NCI-H510A treated with DMSO at 0.1 percent for 48 hours (cell line): ENCODE results near the gene APLP1.
"Not testable (repeated sequence)": the region's sequence is repeated elsewhere in the genome, so short reads cannot be mapped to it uniquely, and the experiment has no call there.

ENCODE experiments used
- DNase-seq: peaks from one replicate; lab custom pipeline; 2025; lab: John Stamatoyannopoulos, UW

APLP1 gene

GRCh38 chr19:35904311-35905068 lies 36.1 kb downstream of the APLP1 start:
- no peak for DNase-seq

GRCh38 chr19:35905178-35905727 lies 36.9 kb downstream of the APLP1 start:
- no peak for DNase-seq

DNA sequence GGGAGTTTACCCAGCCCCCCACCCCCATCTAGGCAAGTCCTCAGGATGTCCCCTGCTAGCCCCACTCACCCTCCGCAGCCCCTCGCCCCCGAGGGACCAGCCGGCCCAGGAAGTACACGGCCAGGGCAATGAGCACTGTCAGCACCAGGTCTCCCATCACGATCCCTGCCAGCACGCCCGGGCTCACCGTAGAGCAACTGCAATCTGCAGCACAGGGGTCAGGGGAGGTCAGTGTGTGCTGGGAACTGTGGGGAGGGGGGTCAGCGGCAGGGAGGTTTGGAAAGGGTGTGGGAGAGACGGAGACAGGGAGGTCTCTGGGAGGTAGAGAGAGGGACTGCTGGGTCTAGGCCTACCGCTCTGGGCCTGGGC lies 39.0 kb downstream of the APLP1 start:
- DNase-seq, result no peak

DNA sequence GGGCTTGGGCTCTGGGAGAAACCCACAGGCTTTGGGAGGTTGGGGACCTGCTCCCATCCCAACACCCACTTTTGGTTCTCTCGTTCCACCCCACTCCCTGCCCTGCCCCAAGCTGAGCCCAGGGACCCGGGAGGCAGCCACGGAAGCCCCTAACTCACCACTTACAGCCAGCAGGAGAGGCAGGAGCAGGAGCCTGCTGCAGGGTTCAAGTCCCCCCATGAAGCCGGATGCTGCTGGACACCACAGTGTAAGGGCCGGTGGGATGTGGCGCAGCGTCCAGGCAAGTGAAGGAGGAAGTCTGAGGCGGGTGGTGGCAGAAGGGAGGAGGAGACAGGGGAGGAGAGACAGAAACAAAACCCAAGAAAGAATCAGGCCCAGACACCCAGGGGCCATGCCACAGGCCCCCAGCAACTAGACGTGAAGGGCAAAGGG lies 39.7 kb downstream of the APLP1 start, which contains the start of gene TYROBP:
Gene TYROBP (minus strand): TSS at position 286 of the 432 bp plus-strand sequence. CDS start 67 bp downstream, at position 219.
- no peak for DNase-seq

DNA sequence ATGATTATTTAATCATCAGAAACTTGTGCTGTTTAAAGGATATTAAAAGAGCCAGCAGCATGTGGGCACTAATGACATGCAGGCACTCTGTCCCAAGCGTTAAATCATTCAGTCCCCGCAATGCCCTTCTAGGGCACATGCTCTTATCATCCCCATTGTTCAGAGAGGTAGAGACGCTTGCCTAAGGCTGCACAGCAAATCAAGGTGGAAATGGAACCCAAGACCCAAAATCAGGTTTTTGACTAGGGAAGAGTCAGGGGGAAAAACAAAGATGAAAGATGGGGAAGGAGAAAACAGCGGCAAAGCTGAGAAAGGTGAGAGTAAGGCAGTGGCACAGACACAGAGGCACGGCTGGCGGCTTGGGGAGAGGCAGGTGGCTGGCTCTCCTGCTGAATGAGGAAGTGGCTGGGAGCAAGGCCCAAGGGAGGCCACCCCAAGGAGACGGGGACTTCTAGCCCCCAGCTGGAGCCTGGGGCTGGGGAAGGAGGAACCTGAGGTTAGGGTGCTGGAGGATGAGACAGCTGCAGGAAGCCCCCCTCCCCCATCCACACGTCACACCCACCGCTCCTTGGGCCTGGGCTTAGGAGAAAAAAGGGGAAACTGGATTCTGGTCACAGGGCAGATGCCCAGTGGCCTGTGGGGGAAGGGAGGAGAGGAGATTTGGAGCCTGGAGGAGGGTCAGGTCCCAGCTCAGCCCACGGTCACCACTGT lies 40.8 kb downstream of the APLP1 start:
- DNase-seq, result no peak

DNA sequence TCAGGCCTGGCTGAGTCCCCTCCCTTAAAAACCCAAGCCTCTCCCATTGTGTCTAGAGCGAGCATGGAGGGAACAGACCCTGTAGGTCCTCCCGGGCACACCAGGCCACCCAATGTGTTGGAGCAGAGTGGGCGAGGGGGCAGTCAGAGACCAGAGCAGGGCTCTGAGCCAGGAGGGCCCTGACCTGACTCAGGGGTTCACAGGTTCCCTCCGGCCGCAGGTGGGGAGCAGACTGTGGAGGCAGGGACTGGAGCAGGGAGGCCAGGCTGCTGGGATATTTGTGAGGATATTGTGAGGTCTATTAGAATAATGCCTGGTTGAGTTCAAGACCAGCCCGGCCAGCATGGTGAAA lies 41.3 kb downstream of the APLP1 start:
- DNase-seq, result no peak

DNA sequence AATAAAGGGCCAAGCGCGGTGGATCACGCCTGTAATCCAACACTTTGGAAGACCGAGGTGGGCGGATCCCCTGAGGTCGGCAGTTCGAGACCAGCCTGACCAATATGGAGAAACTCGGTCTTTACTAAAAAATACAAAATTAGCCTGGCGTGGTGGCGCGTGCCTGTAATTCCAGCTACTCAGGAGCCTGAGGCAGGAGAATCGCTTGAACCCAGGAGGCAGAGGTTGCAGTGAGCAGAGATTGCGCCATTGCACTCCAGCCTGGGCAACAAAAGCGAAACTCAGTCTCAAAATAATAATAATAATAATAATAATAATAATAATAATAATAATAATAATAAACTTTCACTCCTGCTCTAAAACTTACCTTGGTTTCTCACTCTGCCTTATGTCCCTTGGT lies 42.0 kb downstream of the APLP1 start:
- not testable (repeated sequence) for DNase-seq

- no peak for DNase-seq
Observed at GRCh38 chr19:35911173-35911572, 42.8 kb downstream of the APLP1 start.

DNA sequence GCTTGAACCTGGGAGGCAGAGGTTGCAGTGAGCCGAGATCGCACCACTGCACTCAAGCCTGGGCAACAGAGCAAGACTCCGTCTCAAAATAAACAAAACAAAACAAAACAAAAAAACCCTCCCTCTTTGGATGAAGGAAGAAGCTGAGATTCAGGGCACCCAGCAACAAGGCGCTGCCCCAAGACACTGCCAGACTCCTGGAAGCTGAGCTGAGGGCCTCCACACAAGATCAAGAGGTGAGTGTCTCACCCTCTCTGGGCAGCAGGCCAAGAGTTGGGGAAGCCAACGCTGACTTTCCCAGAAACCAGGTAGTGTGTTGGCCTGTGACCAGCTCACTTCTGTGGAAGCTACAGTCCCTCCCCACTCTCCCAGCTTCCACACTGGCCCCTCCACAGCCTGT lies 43.4 kb downstream of the APLP1 start:
- no peak for DNase-seq

DNA sequence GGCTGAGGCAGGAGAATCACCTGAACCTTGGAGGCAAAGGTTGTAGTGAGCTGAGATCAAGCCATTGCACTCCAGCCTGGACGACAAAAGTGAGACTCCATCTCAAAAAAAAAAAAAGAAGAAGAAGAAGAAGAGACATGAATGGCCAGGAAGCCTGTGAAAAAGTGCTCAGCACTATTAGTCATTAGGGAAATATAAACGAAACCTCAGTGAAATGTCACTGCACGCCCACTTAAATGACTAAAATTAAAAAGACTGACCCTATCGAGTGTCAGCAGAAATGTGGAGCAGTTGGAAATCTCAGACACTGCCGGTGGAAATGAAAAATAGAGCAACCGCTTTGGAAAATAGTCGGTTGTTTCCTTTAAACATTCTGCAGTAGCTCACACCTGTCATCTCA lies 45.2 kb downstream of the APLP1 start:
- DNase-seq, result no peak

DNA sequence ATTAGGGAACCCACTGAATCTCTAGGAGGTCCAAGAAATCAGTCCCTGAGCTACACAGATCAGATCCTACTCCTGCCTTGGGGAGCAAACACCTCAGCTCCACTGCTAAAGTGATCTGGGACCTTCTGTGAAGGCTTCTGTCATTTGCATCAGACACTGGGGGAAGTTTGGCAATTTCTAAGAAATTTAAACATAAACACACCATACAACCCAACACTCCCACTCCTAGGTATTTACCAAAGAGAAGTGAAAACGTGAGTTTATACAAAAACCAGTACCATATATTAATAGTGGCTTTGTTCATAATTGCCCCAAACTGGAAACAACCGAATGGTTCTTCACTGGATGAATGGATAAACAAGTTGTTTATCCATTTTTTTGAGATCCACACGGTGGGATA lies 47.1 kb downstream of the APLP1 start:
- no peak for DNase-seq

DNA sequence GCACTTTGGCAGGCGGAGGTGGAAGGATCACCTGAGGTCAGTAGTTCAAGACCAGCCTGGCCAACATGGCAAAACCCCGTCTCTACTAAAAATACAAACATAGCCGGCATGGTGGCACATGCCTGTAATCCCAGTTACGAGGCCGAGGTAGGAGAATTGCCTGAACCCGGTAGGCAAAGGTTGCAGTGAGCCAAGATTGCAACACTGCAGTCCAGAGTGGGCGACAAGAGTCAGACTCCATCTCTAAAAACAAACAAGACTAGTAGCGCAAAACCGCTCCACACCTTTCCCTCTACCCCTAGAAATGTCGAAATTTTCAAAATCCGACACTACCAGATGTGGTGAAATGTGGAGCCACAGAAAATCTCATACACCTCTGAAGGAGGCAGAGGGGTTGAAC lies 50.9 kb downstream of the APLP1 start:
- no peak for DNase-seq

GRCh38 chr19:35921012-35921411 lies 52.6 kb downstream of the APLP1 start:
- no peak for DNase-seq

- no peak for DNase-seq
Observed at GRCh38 chr19:35925501-35925900, 57.1 kb downstream of the APLP1 start.

- DNase-seq, result no peak
Observed at GRCh38 chr19:35928507-35928906, 60.1 kb downstream of the APLP1 start.
